ENCODE results near the gene COL21A1.

Gene COL21A1

DNA sequence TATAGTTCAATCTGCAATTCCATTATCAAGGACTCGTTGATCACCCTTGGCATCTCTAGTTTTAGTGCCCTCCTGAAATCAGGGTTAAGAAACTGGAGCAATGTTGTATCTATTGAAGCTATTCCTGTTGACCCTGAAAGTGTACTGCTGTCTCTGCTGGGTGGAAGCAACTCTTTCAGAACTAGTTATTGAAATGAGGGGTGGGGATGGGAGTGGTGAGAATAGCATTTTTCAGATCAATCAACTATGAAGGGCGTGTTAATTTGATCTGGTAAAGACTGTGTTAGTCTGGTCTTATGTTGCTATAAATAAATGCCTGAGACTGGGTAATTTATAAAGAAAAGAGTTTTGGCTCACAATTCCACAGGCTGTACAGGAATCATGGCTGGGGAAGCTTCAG, 219.5 kb downstream of the COL21A1 start:
- no peak overlapping the region for H3K4ac ChIP-seq (ENCODE audit: low read depth, low read length)
- WGBS (ENCODE audit: extremely low coverage, insufficient coverage, low lambda C conversion rate) = no CpG with 5 or more reads among the region's 2 CpGs
- no peak overlapping the region for H3K9ac ChIP-seq (ENCODE audit: low read length)
- no peak overlapping the region for H2BK120ac ChIP-seq (ENCODE audit: low read depth, low read length)
- H3K79me2 ChIP-seq (ENCODE audit: control insufficient read depth, insufficient read depth, low read length) = no peaks in the 10 kb centered on the region
- no peaks in the 10 kb centered on the region for H3K79me1 ChIP-seq (ENCODE audit: low read length)
- H4K5ac ChIP-seq (ENCODE audit: low read length) = no peak overlapping the region
- no peak overlapping the region for H4K8ac ChIP-seq (ENCODE audit: low read depth, low read length)
- no peak overlapping the region for H3K23ac ChIP-seq (ENCODE audit: low read length)
- H3K18ac ChIP-seq (ENCODE audit: low read length) = no peak overlapping the region
- no peak overlapping the region for H2AK5ac ChIP-seq (ENCODE audit: low read length)
- no peaks in the 10 kb centered on the region for H3K4me1 ChIP-seq (ENCODE audit: control insufficient read depth, low read depth, low read length)
- H3K27me3 ChIP-seq (ENCODE audit: insufficient read depth, low read length, poor library complexity) = no peaks in the 10 kb centered on the region
- no peak overlapping the region for H3K56ac ChIP-seq (ENCODE audit: low read length)
- DNase-seq = no peak
- H3K4me3 ChIP-seq (ENCODE audit: low read length) = no peak overlapping the region
- no peak overlapping the region for H2BK5ac ChIP-seq (ENCODE audit: low read length)
- H3K27ac ChIP-seq (ENCODE audit: low read depth, low read length) = no peak overlapping the region
- H3K36me3 ChIP-seq (ENCODE audit: control insufficient read depth, insufficient read depth, low read length) = no peaks in the 10 kb centered on the region
- no peak overlapping the region for H2BK15ac ChIP-seq (replicated peaks; ENCODE audit: low read depth)
- no peak overlapping the region for H3K4me2 ChIP-seq (ENCODE audit: low read length)

DNA sequence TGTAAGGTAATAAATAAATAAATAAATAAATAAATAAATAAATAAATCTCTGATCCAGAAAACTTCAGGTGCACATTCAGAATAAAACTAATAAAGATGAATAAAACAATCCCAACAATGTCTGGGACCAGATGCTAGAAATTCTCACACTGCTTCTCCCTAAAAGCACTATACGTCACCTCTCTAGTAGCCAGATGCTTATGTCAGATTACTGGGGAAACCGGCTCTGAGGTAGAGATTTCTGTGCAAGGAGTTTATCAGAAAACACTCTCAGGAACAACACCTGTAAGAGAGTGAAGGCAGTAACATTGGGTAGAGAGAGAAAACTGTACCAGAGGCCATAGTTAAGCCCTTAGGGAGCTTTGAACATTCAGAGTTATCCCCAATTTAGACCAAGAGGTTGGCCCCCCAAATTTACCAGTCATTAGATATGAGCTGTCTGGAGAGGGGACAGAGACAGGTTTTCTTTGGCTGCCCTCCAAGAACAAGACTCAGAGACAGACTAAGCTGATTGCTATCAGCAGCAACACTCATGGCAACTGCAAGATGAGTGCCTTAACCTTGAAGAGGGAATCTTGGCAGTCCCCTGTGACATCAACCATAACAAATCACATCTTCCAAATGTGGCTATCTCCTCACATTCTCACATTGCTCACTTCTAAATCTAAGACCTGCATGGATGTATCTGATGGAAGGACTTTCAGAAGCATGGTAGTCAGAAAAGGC, 220.8 kb downstream of the COL21A1 start:
- no peak overlapping the region for H3K9ac ChIP-seq (ENCODE audit: low read length)
- H3K27me3 ChIP-seq (ENCODE audit: insufficient read depth, low read length, poor library complexity) = no peaks in the 10 kb centered on the region
- no peak overlapping the region for H4K5ac ChIP-seq (ENCODE audit: low read length)
- no peak overlapping the region for H3K18ac ChIP-seq (ENCODE audit: low read length)
- H3K56ac ChIP-seq (ENCODE audit: low read length) = no peak overlapping the region
- H3K36me3 ChIP-seq (ENCODE audit: control insufficient read depth, insufficient read depth, low read length) = no peaks in the 10 kb centered on the region
- H2BK120ac ChIP-seq (ENCODE audit: low read depth, low read length) = no peak overlapping the region
- H3K23ac ChIP-seq (ENCODE audit: low read length) = no peak overlapping the region
- H3K4me2 ChIP-seq (ENCODE audit: low read length) = no peak overlapping the region
- H2BK15ac ChIP-seq (replicated peaks; ENCODE audit: low read depth) = no peak overlapping the region
- no peak overlapping the region for H4K8ac ChIP-seq (ENCODE audit: low read depth, low read length)
- H2BK5ac ChIP-seq (ENCODE audit: low read length) = no peak overlapping the region
- no peak for DNase-seq
- H2AK5ac ChIP-seq (ENCODE audit: low read length) = no peak overlapping the region
- WGBS (ENCODE audit: extremely low coverage, insufficient coverage, low lambda C conversion rate) = no CpG with 5 or more reads among the region's 2 CpGs
- H3K4me1 ChIP-seq (ENCODE audit: control insufficient read depth, low read depth, low read length) = no peaks in the 10 kb centered on the region
- no peaks in the 10 kb centered on the region for H3K79me2 ChIP-seq (ENCODE audit: control insufficient read depth, insufficient read depth, low read length)
- no peaks in the 10 kb centered on the region for H3K79me1 ChIP-seq (ENCODE audit: low read length)
- H3K27ac ChIP-seq (ENCODE audit: low read depth, low read length) = no peak overlapping the region
- no peak overlapping the region for H3K4ac ChIP-seq (ENCODE audit: low read depth, low read length)
- no peak overlapping the region for H3K4me3 ChIP-seq (ENCODE audit: low read length)

- H3K4me2 ChIP-seq (ENCODE audit: low read length) = no peak overlapping the region
- no peak overlapping the region for H2AK5ac ChIP-seq (ENCODE audit: low read length)
- H2BK5ac ChIP-seq (ENCODE audit: low read length) = no peak overlapping the region
- H2BK15ac ChIP-seq (replicated peaks; ENCODE audit: low read depth) = no peak overlapping the region
- no peak overlapping the region for H2BK120ac ChIP-seq (ENCODE audit: low read depth, low read length)
- H3K9ac ChIP-seq (ENCODE audit: low read length) = no peak overlapping the region
- no peak overlapping the region for H3K4me3 ChIP-seq (ENCODE audit: low read length)
- no peaks in the 10 kb centered on the region for H3K79me1 ChIP-seq (ENCODE audit: low read length)
- H3K79me2 ChIP-seq (ENCODE audit: control insufficient read depth, insufficient read depth, low read length) = no peaks in the 10 kb centered on the region
- no peak overlapping the region for H4K5ac ChIP-seq (ENCODE audit: low read length)
- no peak overlapping the region for H3K18ac ChIP-seq (ENCODE audit: low read length)
- DNase-seq = no peak
- no peak overlapping the region for H3K56ac ChIP-seq (ENCODE audit: low read length)
- H3K4ac ChIP-seq (ENCODE audit: low read depth, low read length) = no peak overlapping the region
- H4K8ac ChIP-seq (ENCODE audit: low read depth, low read length) = no peak overlapping the region
- H3K36me3 ChIP-seq (ENCODE audit: control insufficient read depth, insufficient read depth, low read length) = no peaks in the 10 kb centered on the region
- H3K23ac ChIP-seq (ENCODE audit: low read length) = no peak overlapping the region
- no peaks in the 10 kb centered on the region for H3K4me1 ChIP-seq (ENCODE audit: control insufficient read depth, low read depth, low read length)
- no peaks in the 10 kb centered on the region for H3K27me3 ChIP-seq (ENCODE audit: insufficient read depth, low read length, poor library complexity)
- no peak overlapping the region for H3K27ac ChIP-seq (ENCODE audit: low read depth, low read length)
Observed at GRCh38 chr6:56025795-56026194, 221.6 kb downstream of the COL21A1 start.

- no peak overlapping the region for H2AK5ac ChIP-seq (ENCODE audit: low read length)
- H2BK120ac ChIP-seq (ENCODE audit: low read depth, low read length) = no peak overlapping the region
- no peaks in the 10 kb centered on the region for H3K36me3 ChIP-seq (ENCODE audit: control insufficient read depth, insufficient read depth, low read length)
- no peak overlapping the region for H3K27ac ChIP-seq (ENCODE audit: low read depth, low read length)
- no peak overlapping the region for H4K5ac ChIP-seq (ENCODE audit: low read length)
- no peak overlapping the region for H3K18ac ChIP-seq (ENCODE audit: low read length)
- H3K56ac ChIP-seq (ENCODE audit: low read length) = no peak overlapping the region
- no peaks in the 10 kb centered on the region for H3K79me1 ChIP-seq (ENCODE audit: low read length)
- H3K4ac ChIP-seq (ENCODE audit: low read depth, low read length) = no peak overlapping the region
- WGBS (ENCODE audit: extremely low coverage, insufficient coverage, low lambda C conversion rate) = no CpG with 5 or more reads among the region's 5 CpGs
- H3K4me1 ChIP-seq (ENCODE audit: control insufficient read depth, low read depth, low read length) = no peaks in the 10 kb centered on the region
- no peak overlapping the region for H4K8ac ChIP-seq (ENCODE audit: low read depth, low read length)
- H3K27me3 ChIP-seq (ENCODE audit: insufficient read depth, low read length, poor library complexity) = no peaks in the 10 kb centered on the region
- no peak overlapping the region for H3K9ac ChIP-seq (ENCODE audit: low read length)
- H3K4me3 ChIP-seq (ENCODE audit: low read length) = no peak overlapping the region
- H2BK5ac ChIP-seq (ENCODE audit: low read length) = no peak overlapping the region
- H3K79me2 ChIP-seq (ENCODE audit: control insufficient read depth, insufficient read depth, low read length) = no peaks in the 10 kb centered on the region
- H2BK15ac ChIP-seq (replicated peaks; ENCODE audit: low read depth) = no peak overlapping the region
- DNase-seq = no peak
- no peak overlapping the region for H3K23ac ChIP-seq (ENCODE audit: low read length)
- no peak overlapping the region for H3K4me2 ChIP-seq (ENCODE audit: low read length)
Observed at GRCh38 chr6:56024931-56025330, 222.4 kb downstream of the COL21A1 start.

DNA sequence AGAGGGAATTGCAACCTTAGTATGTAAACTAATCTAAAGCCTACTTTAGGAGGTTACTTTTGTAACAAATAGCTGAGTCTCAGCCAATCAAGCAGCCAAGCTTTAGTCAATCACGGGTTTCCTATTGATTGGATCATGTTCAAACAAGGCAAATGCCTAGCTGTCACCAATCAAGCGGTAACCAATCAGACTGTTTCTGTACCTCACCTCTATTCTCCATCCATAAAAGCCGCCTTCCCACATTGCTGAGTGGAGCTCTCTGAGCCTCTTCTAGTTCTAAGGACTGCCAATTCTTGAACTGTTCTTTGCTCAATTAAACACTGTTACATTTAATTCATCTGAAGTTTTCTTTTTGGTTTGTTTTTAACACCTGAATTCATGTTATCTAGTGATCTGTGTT, 223.6 kb downstream of the COL21A1 start:
- no peak overlapping the region for H2AK5ac ChIP-seq (ENCODE audit: low read length)
- H3K4me2 ChIP-seq (ENCODE audit: low read length) = no peak overlapping the region
- no peak overlapping the region for H3K4ac ChIP-seq (ENCODE audit: low read depth, low read length)
- no peak overlapping the region for H3K56ac ChIP-seq (ENCODE audit: low read length)
- H3K4me3 ChIP-seq (ENCODE audit: low read length) = no peak overlapping the region
- no peaks in the 10 kb centered on the region for H3K36me3 ChIP-seq (ENCODE audit: control insufficient read depth, insufficient read depth, low read length)
- no peaks in the 10 kb centered on the region for H3K4me1 ChIP-seq (ENCODE audit: control insufficient read depth, low read depth, low read length)
- WGBS (ENCODE audit: extremely low coverage, insufficient coverage, low lambda C conversion rate) = no CpG with 5 or more reads among the region's 3 CpGs
- no peak overlapping the region for H4K5ac ChIP-seq (ENCODE audit: low read length)
- no peak overlapping the region for H2BK5ac ChIP-seq (ENCODE audit: low read length)
- no peak overlapping the region for H3K27ac ChIP-seq (ENCODE audit: low read depth, low read length)
- H3K79me2 ChIP-seq (ENCODE audit: control insufficient read depth, insufficient read depth, low read length) = no peaks in the 10 kb centered on the region
- H4K8ac ChIP-seq (ENCODE audit: low read depth, low read length) = no peak overlapping the region
- no peak overlapping the region for H3K18ac ChIP-seq (ENCODE audit: low read length)
- no peak overlapping the region for H2BK15ac ChIP-seq (replicated peaks; ENCODE audit: low read depth)
- H3K9ac ChIP-seq (ENCODE audit: low read length) = no peak overlapping the region
- DNase-seq = no peak
- no peak overlapping the region for H2BK120ac ChIP-seq (ENCODE audit: low read depth, low read length)
- H3K27me3 ChIP-seq (ENCODE audit: insufficient read depth, low read length, poor library complexity) = no peaks in the 10 kb centered on the region
- H3K23ac ChIP-seq (ENCODE audit: low read length) = no peak overlapping the region
- no peaks in the 10 kb centered on the region for H3K79me1 ChIP-seq (ENCODE audit: low read length)

DNA sequence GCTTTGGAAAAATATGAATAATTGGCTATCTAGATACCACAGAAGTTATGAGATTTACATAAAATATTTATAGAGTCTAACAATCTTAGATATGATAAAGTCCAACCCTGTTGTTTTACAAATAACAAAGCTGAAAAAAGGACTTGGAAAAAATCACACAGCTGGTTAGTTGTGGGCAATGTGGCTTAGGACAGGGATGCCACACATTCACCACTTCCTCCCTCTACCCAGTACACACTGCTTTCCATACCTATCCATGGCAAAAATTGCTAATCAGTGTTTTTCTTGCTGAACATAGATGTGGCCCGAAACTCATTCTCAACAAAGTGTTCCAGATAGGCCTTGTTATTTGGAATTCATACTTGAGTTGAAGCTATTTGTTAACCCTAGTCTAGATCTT, 224.7 kb downstream of the COL21A1 start:
- H3K18ac ChIP-seq (ENCODE audit: low read length) = no peak overlapping the region
- H2BK15ac ChIP-seq (replicated peaks; ENCODE audit: low read depth) = no peak overlapping the region
- no peak overlapping the region for H3K23ac ChIP-seq (ENCODE audit: low read length)
- no peak overlapping the region for H3K56ac ChIP-seq (ENCODE audit: low read length)
- H3K27me3 ChIP-seq (ENCODE audit: insufficient read depth, low read length, poor library complexity) = no peaks in the 10 kb centered on the region
- no peak overlapping the region for H4K5ac ChIP-seq (ENCODE audit: low read length)
- H3K27ac ChIP-seq (ENCODE audit: low read depth, low read length) = no peak overlapping the region
- no peaks in the 10 kb centered on the region for H3K4me1 ChIP-seq (ENCODE audit: control insufficient read depth, low read depth, low read length)
- no peak overlapping the region for H4K8ac ChIP-seq (ENCODE audit: low read depth, low read length)
- H3K4me3 ChIP-seq (ENCODE audit: low read length) = no peak overlapping the region
- DNase-seq = no peak
- no peak overlapping the region for H3K4ac ChIP-seq (ENCODE audit: low read depth, low read length)
- H3K36me3 ChIP-seq (ENCODE audit: control insufficient read depth, insufficient read depth, low read length) = no peaks in the 10 kb centered on the region
- no peak overlapping the region for H3K4me2 ChIP-seq (ENCODE audit: low read length)
- no CpG with 5 or more reads among the region's 1 CpG for WGBS (ENCODE audit: extremely low coverage, insufficient coverage, low lambda C conversion rate)
- H3K79me2 ChIP-seq (ENCODE audit: control insufficient read depth, insufficient read depth, low read length) = no peaks in the 10 kb centered on the region
- no peak overlapping the region for H2AK5ac ChIP-seq (ENCODE audit: low read length)
- no peak overlapping the region for H2BK120ac ChIP-seq (ENCODE audit: low read depth, low read length)
- no peak overlapping the region for H3K9ac ChIP-seq (ENCODE audit: low read length)
- no peaks in the 10 kb centered on the region for H3K79me1 ChIP-seq (ENCODE audit: low read length)
- no peak overlapping the region for H2BK5ac ChIP-seq (ENCODE audit: low read length)
